ENCODE results near the gene PDE4D. TPM values are rescaled to one million over a fixed set of nuclear protein-coding genes. Genes with fewer than 3 reads are reported as not detected.

The PDE4D gene
- total RNA-seq, 1 donor from 2014 or later = 28.2 TPM

DNA sequence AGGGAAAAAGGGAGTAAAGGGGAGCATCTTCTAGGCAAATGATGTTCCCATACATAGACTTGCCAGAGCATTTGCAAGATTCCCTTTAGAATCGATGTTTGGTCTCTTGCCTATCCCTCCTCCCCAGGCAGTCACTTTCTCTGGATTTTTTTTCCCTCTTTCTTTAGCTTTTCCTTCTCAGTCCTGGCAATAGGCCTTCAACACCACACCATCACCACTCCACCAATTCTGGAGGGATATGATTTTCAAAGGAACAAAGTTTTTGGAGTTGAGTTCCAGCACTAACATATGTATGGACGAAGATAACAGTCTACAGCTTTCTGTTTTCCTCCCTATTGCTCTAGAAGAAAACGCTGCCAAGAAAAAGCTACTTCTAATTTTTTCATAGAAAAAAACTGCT, 377.4 kb downstream of the PDE4D start:
- intact Hi-C loops (cut with micrococcal nuclease) = no loop called here
- TF ChIP-seq CTCF (IDR thresholded peaks at IDR 0.05) = no peak

GRCh38 chr5:59506285-59506877, 387.1 kb downstream of the PDE4D start:
- TF ChIP-seq CTCF (IDR thresholded peaks at IDR 0.05) = no peak
- no peak overlapping the region for H3K27ac Mint-ChIP-seq
- no peaks in the 10 kb centered on the region for H3K27me3 Mint-ChIP-seq
- ChIA-PET CTCF (interaction anchor here (0.7 to 6.0 kb wide), 22 partner anchors 9 to 294 kb away, joined by 3 to 72 read pairs (median 4); no protein-coding TSS in a partner anchor), POLR2A (no interaction called here)
- no peaks in the 10 kb centered on the region for H3K9me3 Mint-ChIP-seq
- ATAC-seq (ENCODE audit: low read depth) (no peak), DNase-seq (no peak)
- no peak overlapping the region for H3K4me3 Mint-ChIP-seq
- H3K36me3 Mint-ChIP-seq (ENCODE audit: low read depth) = no peaks in the 10 kb centered on the region
- H3K4me1 Mint-ChIP-seq = no peaks in the 10 kb centered on the region
- intact Hi-C loops (cut with micrococcal nuclease) = loop anchor here (1.0 to 5.0 kb wide), 6 partner anchors 114 to 318 kb away; no protein-coding TSS in a partner anchor

More for the DNA sequence above, 377.4 kb downstream of the PDE4D start:
- H3K36me3 Mint-ChIP-seq (ENCODE audit: low read depth) = no peaks in the 10 kb centered on the region
- no peak overlapping the region for H3K27ac Mint-ChIP-seq
- H3K9me3 Mint-ChIP-seq = no peaks in the 10 kb centered on the region
- DNase-seq (no peak), ATAC-seq (ENCODE audit: low read depth) (no peak)
- ChIA-PET CTCF (interaction anchor here (1.0 kb wide), 1 partner anchor 10 kb away, joined by 3 read pairs; no protein-coding TSS in a partner anchor), POLR2A (no interaction called here)
- H3K4me3 Mint-ChIP-seq = no peak overlapping the region
- no peaks in the 10 kb centered on the region for H3K27me3 Mint-ChIP-seq
- no peaks in the 10 kb centered on the region for H3K4me1 Mint-ChIP-seq

DNA sequence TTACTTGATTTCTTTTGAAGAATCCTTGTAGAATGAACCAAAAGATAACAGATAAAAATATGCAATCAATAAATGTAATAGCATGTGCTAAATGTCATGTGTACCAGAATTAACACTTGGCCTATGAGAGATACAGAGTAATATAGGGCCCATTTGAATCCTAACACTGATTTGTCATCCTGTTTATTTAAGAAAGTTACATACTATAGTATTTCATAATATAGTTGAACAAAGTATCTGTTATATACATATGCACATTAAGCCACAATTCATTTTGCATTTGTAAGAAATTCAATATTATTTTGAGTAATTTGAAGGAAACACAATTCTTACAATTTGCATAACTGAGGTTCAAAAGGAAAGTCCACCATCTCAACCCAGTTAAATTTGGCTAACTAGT, 389.5 kb downstream of the PDE4D start:
- ATAC-seq (ENCODE audit: low read depth) = no peak
- H3K27me3 Mint-ChIP-seq = no peaks in the 10 kb centered on the region
- H3K9me3 Mint-ChIP-seq = no peaks in the 10 kb centered on the region
- H3K36me3 Mint-ChIP-seq (ENCODE audit: low read depth) = no peaks in the 10 kb centered on the region
- intact Hi-C loops (cut with micrococcal nuclease) = no loop called here
- H3K27ac Mint-ChIP-seq = no peak overlapping the region
- TF ChIP-seq CTCF (IDR thresholded peaks at IDR 0.05) = no peak
- ChIA-PET POLR2A (interaction anchor here (0.6 kb wide), 1 partner anchor 131 kb away, joined by 3 read pairs; no protein-coding TSS in a partner anchor), CTCF (interaction anchor here (1.3 to 6.0 kb wide), 4 partner anchors 157 to 296 kb away, joined by 4 to 72 read pairs (median 64); no protein-coding TSS in a partner anchor)
- no peak for DNase-seq
- H3K4me3 Mint-ChIP-seq = no peak overlapping the region
- peaks cover 4% of the 10 kb centered on the region for H3K4me1 Mint-ChIP-seq

DNA sequence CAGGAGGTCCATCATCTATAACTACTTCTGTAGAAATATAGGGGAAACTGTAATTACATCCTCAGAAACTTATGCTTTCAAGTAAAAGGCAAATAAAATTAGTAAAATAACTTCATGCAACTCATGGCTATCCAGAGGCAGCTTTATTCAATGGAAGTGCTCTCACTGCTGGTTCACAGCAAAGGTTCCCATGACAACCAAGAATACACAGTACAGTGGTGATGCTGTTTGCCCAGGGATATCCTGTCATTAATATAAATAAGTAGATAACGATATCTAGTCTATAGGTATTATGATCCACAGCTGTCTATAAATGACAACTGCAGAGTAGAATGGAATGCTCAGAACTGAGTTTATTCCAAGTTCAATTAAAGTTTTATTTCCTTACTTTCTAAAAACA, 390.3 kb downstream of the PDE4D start:
- H3K4me1 Mint-ChIP-seq = peaks cover 5% of the 10 kb centered on the region
- TF ChIP-seq CTCF (IDR thresholded peaks at IDR 0.05) = no peak
- H3K36me3 Mint-ChIP-seq (ENCODE audit: low read depth) = no peaks in the 10 kb centered on the region
- no peak overlapping the region for H3K4me3 Mint-ChIP-seq
- H3K9me3 Mint-ChIP-seq = no peaks in the 10 kb centered on the region
- intact Hi-C loops (cut with micrococcal nuclease) = no loop called here
- DNase-seq (no peak), ATAC-seq (ENCODE audit: low read depth) (no peak)
- CTCF ChIA-PET = interaction anchor here (1.0 to 6.0 kb wide), 2 partner anchors 156 to 169 kb away, joined by 3 to 69 read pairs; no protein-coding TSS in a partner anchor
- no peaks in the 10 kb centered on the region for H3K27me3 Mint-ChIP-seq
- H3K27ac Mint-ChIP-seq = no peak overlapping the region
- POLR2A ChIA-PET = no interaction called here

DNA sequence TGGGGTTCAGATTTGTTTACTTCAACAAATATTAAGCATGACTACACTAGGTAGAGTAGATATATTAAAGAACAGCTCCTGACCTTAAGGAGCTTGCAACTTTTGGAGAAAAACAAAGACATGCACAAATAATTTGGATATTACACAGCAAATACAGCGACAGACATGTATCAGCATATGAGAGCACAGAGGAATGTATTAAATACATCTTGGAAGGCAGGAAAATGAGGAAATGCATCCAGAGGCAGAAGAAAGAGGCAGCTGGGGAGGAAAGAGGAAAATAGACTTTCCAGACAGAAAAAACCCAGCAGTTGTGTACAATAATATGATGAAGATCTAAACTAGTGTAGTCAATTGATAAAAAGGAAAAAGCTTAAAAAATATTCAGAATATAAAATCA, 392.2 kb downstream of the PDE4D start:
- Mint-ChIP-seq H3K4me1 (peaks cover 5% of the 10 kb centered on the region), H3K36me3 (ENCODE audit: low read depth) (no peaks in the 10 kb centered on the region), H3K27ac (no peak overlapping the region), H3K27me3 (peaks cover 3% of the 10 kb centered on the region), H3K4me3 (no peak overlapping the region), H3K9me3 (no peaks in the 10 kb centered on the region)
- intact Hi-C loops (cut with micrococcal nuclease) = no loop called here
- no peak for TF ChIP-seq CTCF (IDR thresholded peaks at IDR 0.05)
- DNase-seq = no peak
- POLR2A ChIA-PET = no interaction called here
- CTCF ChIA-PET = interaction anchor here (1.1 to 1.3 kb wide), 2 partner anchors 159 to 172 kb away, joined by 3 to 5 read pairs; no protein-coding TSS in a partner anchor
- no peak for ATAC-seq (ENCODE audit: low read depth)
